Measurements from ENCODE around the gene NCAM1. TPM values are rescaled to one million over a fixed set of nuclear protein-coding genes. Genes with fewer than 3 reads are reported as not detected.
A peak's percentile ranks its signal among the peaks of the same experiment; 100 is the strongest.

NCAM1 gene
- total and polyA plus RNA-seq, 9 of the 15 experiments (the other 6 are each of a cell fraction or from before 2014, with no cell fraction given) = 0.09 to 0.23 TPM; not detected in 7

DNA sequence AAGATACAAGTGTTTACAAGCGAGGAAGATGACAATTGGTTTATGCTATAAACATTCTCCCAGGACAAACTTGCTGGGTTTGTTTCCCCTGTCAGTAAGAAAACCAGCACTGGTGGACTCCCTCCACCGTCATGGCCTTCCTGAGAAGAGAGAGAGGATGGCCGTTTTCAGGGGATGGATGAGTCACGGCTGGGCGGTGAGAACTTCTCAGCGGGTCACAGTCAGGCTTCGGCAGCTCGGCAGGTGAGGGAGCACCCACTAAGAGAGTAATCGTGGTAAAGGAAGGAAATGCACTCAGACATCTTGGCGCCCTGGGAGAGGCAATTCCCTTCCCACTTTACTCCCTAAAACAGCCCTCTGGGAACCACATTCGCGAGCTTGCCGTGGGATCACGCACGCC lies 83.9 kb downstream of the NCAM1 start:
- Histone ChIP-seq H4K20me1 (replicated peaks; ENCODE audit: control insufficient read depth, insufficient read depth, low read length) (no peaks in the 10 kb centered on the region), H3K27ac (ENCODE audit: extremely low read depth, low read depth, low read length) (no peak overlapping the region), H3K4me1 (replicated peaks in 1 of 2; ENCODE audit: control insufficient read depth in 2 of 2, insufficient read depth in 2 of 2, low read length in 2 of 2) (no peaks in the 10 kb centered on the region), H3K36me3 (ENCODE audit: control insufficient read depth, insufficient read depth, low read length) (no peaks in the 10 kb centered on the region), H3K27me3 (ENCODE audit: control insufficient read depth in 2 of 2, insufficient read depth in 2 of 2, low read length in 2 of 2) (peaks cover 0 to 20% of the 10 kb centered on the region in 2 experiments; a peak in 3 of 5 replicates), H3K9ac (ENCODE audit: insufficient read depth in 1 of 2, low read depth in 2 of 2, low read length in 2 of 2) (no peak overlapping the region), H3K9me1 (ENCODE audit: control insufficient read depth, insufficient read depth, low read length) (no peaks in the 10 kb centered on the region), H2AFZ (ENCODE audit: low read depth, low read length) (no peak overlapping the region), H3K4me2 (ENCODE audit: insufficient read depth, low read length) (no peak overlapping the region), H3K79me2 (ENCODE audit: control insufficient read depth, insufficient read depth, low read length) (no peaks in the 10 kb centered on the region), H3K4me3 (no peak overlapping the region), H3K9me3 (replicated peaks; ENCODE audit: control insufficient read depth, insufficient read depth, low read depth, low read length) (no peaks in the 10 kb centered on the region)
- no peak for FAIRE-seq
- no TSS peak for BruUV-seq (replicated peaks)
- DNase-seq (ENCODE audit: extremely low read depth in 1 of 4, low spot score in 3 of 4) = peak in 2 of 4 experiments; percentile 2 to 6
- intact Hi-C loops (cut with micrococcal nuclease) (no loop called here), in situ Hi-C loops (cut with MboI) (no loop called here)
- ATAC-seq = 0 out of 3 replicates have a peak, but pooled peaks have one; percentile 41
- POLR2A ChIA-PET = no interaction called here
- 0% methylated on average over 15 of the region's 15 CpGs for WGBS (ENCODE audit: insufficient coverage, low coverage, missing lambda C conversion rate)
- CTCF ChIA-PET (ENCODE audit: low intra/inter-chr PET ratio) = no interaction called here
- TF ChIP-seq DIDO1 (tag; IDR thresholded peaks at IDR 0.05; ENCODE audit: low read depth) = no peak

DNA sequence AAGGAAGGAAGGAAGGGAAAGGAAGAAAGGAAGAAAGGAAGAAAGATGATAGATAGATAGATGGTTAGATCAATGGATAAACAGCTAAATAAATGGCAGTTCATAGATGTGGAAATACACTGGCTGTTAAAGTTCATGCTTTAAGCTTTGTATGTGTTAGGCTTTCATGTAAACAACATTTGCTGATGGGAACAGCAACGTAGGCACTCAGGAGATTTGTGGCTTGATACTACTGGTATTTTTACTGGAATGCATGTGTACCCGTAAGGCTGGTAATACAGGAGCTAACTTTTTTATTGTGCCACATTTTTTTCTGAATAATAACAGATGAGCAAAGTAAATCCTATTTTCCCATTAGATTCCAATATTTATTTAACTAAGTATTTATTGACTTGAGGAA lies 85.6 kb downstream of the NCAM1 start:
- Histone ChIP-seq H3K36me3 (ENCODE audit: control insufficient read depth, insufficient read depth, low read length) (no peaks in the 10 kb centered on the region), H2AFZ (ENCODE audit: low read depth, low read length) (no peak overlapping the region), H3K4me2 (ENCODE audit: insufficient read depth, low read length) (no peak overlapping the region), H4K20me1 (replicated peaks; ENCODE audit: control insufficient read depth, insufficient read depth, low read length) (no peaks in the 10 kb centered on the region), H3K9ac (ENCODE audit: insufficient read depth in 1 of 2, low read depth in 2 of 2, low read length in 2 of 2) (no peak overlapping the region), H3K4me1 (replicated peaks in 1 of 2; ENCODE audit: control insufficient read depth in 2 of 2, insufficient read depth in 2 of 2, low read length in 2 of 2) (no peaks in the 10 kb centered on the region), H3K27ac (ENCODE audit: extremely low read depth, low read depth, low read length) (no peak overlapping the region), H3K27me3 (ENCODE audit: control insufficient read depth in 2 of 2, insufficient read depth in 2 of 2, low read length in 2 of 2) (peaks cover 0 to 20% of the 10 kb centered on the region in 2 experiments; a peak in 3 of 5 replicates), H3K9me3 (replicated peaks; ENCODE audit: control insufficient read depth, insufficient read depth, low read depth, low read length) (no peaks in the 10 kb centered on the region), H3K4me3 (no peak overlapping the region), H3K9me1 (ENCODE audit: control insufficient read depth, insufficient read depth, low read length) (no peaks in the 10 kb centered on the region), H3K79me2 (ENCODE audit: control insufficient read depth, insufficient read depth, low read length) (no peaks in the 10 kb centered on the region)
- FAIRE-seq = no peak
- ChIA-PET CTCF (ENCODE audit: low intra/inter-chr PET ratio) (no interaction called here), POLR2A (no interaction called here)
- in situ Hi-C loops (cut with MboI) = no loop called here
- no peak for DNase-seq (ENCODE audit: extremely low read depth in 1 of 4, low spot score in 3 of 4)
- BruUV-seq (replicated peaks) = no TSS peak
- intact Hi-C loops (cut with micrococcal nuclease) = no loop called here
- WGBS (ENCODE audit: insufficient coverage, low coverage, missing lambda C conversion rate) = 0% methylated on average over 2 of the region's 2 CpGs
- ATAC-seq = no peak
- TF ChIP-seq POLR2AphosphoS2 (IDR thresholded peaks at IDR 0.05; ENCODE audit: low read length) (no peak), ZNF143 (CRISPR knock-in tag; IDR thresholded peaks at IDR 0.05) (no peak)
- TF ChIP-seq, protein P1, sequence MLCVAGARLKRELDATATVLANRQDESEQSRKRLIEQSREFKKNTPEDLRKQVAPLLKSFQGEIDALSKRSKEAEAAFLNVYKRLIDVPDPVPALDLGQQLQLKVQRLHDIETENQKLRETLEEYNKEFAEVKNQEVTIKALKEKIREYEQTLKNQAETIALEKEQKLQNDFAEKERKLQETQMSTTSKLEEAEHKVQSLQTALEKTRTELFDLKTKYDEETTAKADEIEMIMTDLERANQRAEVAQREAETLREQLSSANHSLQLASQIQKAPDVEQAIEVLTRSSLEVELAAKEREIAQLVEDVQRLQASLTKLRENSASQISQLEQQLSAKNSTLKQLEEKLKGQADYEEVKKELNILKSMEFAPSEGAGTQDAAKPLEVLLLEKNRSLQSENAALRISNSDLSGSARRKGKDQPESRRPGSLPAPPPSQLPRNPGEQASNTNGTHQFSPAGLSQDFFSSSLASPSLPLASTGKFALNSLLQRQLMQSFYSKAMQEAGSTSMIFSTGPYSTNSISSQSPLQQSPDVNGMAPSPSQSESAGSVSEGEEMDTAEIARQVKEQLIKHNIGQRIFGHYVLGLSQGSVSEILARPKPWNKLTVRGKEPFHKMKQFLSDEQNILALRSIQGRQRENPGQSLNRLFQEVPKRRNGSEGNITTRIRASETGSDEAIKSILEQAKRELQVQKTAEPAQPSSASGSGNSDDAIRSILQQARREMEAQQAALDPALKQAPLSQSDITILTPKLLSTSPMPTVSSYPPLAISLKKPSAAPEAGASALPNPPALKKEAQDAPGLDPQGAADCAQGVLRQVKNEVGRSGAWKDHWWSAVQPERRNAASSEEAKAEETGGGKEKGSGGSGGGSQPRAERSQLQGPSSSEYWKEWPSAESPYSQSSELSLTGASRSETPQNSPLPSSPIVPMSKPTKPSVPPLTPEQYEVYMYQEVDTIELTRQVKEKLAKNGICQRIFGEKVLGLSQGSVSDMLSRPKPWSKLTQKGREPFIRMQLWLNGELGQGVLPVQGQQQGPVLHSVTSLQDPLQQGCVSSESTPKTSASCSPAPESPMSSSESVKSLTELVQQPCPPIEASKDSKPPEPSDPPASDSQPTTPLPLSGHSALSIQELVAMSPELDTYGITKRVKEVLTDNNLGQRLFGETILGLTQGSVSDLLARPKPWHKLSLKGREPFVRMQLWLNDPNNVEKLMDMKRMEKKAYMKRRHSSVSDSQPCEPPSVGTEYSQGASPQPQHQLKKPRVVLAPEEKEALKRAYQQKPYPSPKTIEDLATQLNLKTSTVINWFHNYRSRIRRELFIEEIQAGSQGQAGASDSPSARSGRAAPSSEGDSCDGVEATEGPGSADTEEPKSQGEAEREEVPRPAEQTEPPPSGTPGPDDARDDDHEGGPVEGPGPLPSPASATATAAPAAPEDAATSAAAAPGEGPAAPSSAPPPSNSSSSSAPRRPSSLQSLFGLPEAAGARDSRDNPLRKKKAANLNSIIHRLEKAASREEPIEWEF (CRISPR knock-in tag; IDR thresholded peaks at IDR 0.05) = no peak

Measured in K562 (cell line).